GM12875 (cell line): ENCODE data around the gene MRTFA.

Experiments used
- H3K4me3 ChIP-seq: one replicate; pipeline ENCODE4 v1.5.1; 2011; ENCODE audit warnings: low read depth, low read length, control low read depth
- CTCF ChIP-seq: IDR thresholded peaks from 2 replicates; pipeline ENCODE4 v1.5.1; 2011; ENCODE audit warnings: low read depth, mild to moderate bottlenecking, control low read depth, inconsistent platforms, low read length, moderate library complexity, borderline replicate concordance; ENCODE audit not compliant: insufficient read depth

The MRTFA gene

GRCh38 chr22:40463683-40464082, 172.8 kb downstream of the MRTFA start:
- H3K4me3 ChIP-seq, result peak overlapping the region; percentile 62
- TF ChIP-seq CTCF, result no peak

- 0 out of 2 replicates have a peak, but pooled peaks have one; percentile 9 for TF ChIP-seq CTCF
- peak overlapping the region; percentile 62 for H3K4me3 ChIP-seq
These were observed 173.4 kb downstream of the MRTFA start for GRCh38 chr22:40463017-40463631.

- H3K4me3 ChIP-seq, result peak overlapping the region; percentile 62
- TF ChIP-seq CTCF, result no peak
These were observed 174.1 kb downstream of the MRTFA start for GRCh38 chr22:40462195-40462984.

GRCh38 chr22:40453671-40454070, 182.8 kb downstream of the MRTFA start:
- no peak for TF ChIP-seq CTCF
- no peak overlapping the region for H3K4me3 ChIP-seq

- no peak overlapping the region for H3K4me3 ChIP-seq
- TF ChIP-seq CTCF, result no peak
These were observed 183.6 kb downstream of the MRTFA start for GRCh38 chr22:40452730-40453487.

GRCh38 chr22:40451210-40451609, 185.3 kb downstream of the MRTFA start:
- TF ChIP-seq CTCF, result no peak
- H3K4me3 ChIP-seq, result no peak overlapping the region
